Measurements from ENCODE around the gene LSG1.

Gene LSG1

DNA sequence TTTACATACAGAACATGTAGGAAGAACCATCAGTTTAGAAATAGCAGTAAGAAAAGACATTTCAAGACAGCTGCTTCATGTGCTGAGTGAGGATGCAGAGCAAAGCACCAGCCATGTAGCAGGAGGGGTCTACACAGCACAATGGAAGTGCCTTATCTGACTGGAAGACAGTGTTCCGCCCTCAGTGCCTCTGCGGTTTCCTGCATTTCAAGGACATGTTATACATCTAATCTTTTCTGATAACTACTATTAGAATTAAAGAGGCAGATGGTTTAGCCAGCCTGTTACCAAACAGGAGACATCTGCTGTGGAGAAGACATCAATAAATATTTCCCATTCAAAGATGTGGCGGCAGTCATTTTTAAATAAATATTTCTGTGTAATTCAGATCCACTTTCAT is 10.6 kb downstream of the LSG1 start:
- H3K27me3 ChIP-seq (replicated peaks; ENCODE audit: insufficient read depth, low read length), result no peaks in the 10 kb centered on the region
- H3K36me3 ChIP-seq (replicated peaks; ENCODE audit: insufficient read depth, low read length), result peaks cover 22% of the 10 kb centered on the region; the same call in 1 of the 2 replicates
- no peak overlapping the region for H3K9ac ChIP-seq (ENCODE audit: low read length)
- no peak overlapping the region for H3K4me2 ChIP-seq (ENCODE audit: low read depth, low read length)
- H3K79me2 ChIP-seq (ENCODE audit: low read length), result peaks cover 12% of the 10 kb centered on the region; the same call in 1 of the 2 replicates
- no peak overlapping the region for H3K27ac ChIP-seq (ENCODE audit: low read length)
- no peak for TF ChIP-seq EZH2 (optimal IDR thresholded peaks at IDR 0.05; ENCODE audit: low read depth, low read length)
- TF ChIP-seq, protein P1, sequence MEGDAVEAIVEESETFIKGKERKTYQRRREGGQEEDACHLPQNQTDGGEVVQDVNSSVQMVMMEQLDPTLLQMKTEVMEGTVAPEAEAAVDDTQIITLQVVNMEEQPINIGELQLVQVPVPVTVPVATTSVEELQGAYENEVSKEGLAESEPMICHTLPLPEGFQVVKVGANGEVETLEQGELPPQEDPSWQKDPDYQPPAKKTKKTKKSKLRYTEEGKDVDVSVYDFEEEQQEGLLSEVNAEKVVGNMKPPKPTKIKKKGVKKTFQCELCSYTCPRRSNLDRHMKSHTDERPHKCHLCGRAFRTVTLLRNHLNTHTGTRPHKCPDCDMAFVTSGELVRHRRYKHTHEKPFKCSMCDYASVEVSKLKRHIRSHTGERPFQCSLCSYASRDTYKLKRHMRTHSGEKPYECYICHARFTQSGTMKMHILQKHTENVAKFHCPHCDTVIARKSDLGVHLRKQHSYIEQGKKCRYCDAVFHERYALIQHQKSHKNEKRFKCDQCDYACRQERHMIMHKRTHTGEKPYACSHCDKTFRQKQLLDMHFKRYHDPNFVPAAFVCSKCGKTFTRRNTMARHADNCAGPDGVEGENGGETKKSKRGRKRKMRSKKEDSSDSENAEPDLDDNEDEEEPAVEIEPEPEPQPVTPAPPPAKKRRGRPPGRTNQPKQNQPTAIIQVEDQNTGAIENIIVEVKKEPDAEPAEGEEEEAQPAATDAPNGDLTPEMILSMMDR (IDR thresholded peaks at IDR 0.05; ENCODE audit: low read length), result no peak
- no peak for TF ChIP-seq EZH2phosphoT487 (IDR thresholded peaks at IDR 0.05; ENCODE audit: low read length)
- H3K4me3 ChIP-seq (ENCODE audit: low read length), result no peak overlapping the region
- H3F3A ChIP-seq (ENCODE audit: insufficient read depth, low read length), result no peaks in the 10 kb centered on the region
- H4K20me1 ChIP-seq (ENCODE audit: insufficient read depth, low read length), result no peaks in the 10 kb centered on the region
- H3K9me2 ChIP-seq (replicated peaks; ENCODE audit: insufficient read depth, low read length), result no peaks in the 10 kb centered on the region
- no peaks in the 10 kb centered on the region for H3K9me3 ChIP-seq (replicated peaks; ENCODE audit: insufficient read depth, low read length)
- H2AFZ ChIP-seq (ENCODE audit: low read length), result no peak overlapping the region
- DNase-seq, result no peak
- no peaks in the 10 kb centered on the region for H3K4me1 ChIP-seq (ENCODE audit: low read length)

DNA sequence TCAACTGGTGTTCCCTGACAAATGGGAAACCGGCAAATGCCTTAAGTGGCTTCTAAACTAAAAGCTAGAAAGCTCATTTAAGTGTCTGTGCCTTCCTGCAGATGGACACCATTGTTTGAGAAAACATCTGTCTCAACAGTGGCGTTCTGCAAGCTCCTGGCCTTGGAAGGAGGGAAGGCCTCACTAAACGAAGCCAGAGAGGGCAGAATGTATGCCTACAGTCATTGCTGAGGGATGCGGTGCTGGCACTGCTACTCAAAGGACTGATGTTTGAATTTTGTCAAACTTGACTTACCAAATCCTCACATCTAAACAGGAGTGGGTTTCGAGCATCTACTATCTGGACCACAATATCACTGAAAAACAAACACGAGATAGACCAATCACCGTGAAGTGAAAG is 12.2 kb downstream of the LSG1 start:
- peaks cover 12% of the 10 kb centered on the region; the same call in 1 of the 2 replicates for H3K79me2 ChIP-seq (ENCODE audit: low read length)
- H3K27ac ChIP-seq (ENCODE audit: low read length), result no peak overlapping the region
- TF ChIP-seq EZH2 (optimal IDR thresholded peaks at IDR 0.05; ENCODE audit: low read depth, low read length) (no peak), EZH2phosphoT487 (IDR thresholded peaks at IDR 0.05; ENCODE audit: low read length) (no peak)
- TF ChIP-seq, protein P1 (IDR thresholded peaks at IDR 0.05; ENCODE audit: low read length), result no peak
- no peak overlapping the region for H3K4me2 ChIP-seq (ENCODE audit: low read depth, low read length)
- peaks cover 13% of the 10 kb centered on the region; the same call in 1 of the 2 replicates for H3K36me3 ChIP-seq (replicated peaks; ENCODE audit: insufficient read depth, low read length)
- H3K4me1 ChIP-seq (ENCODE audit: low read length), result no peaks in the 10 kb centered on the region
- no peaks in the 10 kb centered on the region for H3K9me2 ChIP-seq (replicated peaks; ENCODE audit: insufficient read depth, low read length)
- no peak for DNase-seq
- no peak overlapping the region for H2AFZ ChIP-seq (ENCODE audit: low read length)
- no peaks in the 10 kb centered on the region for H3K27me3 ChIP-seq (replicated peaks; ENCODE audit: insufficient read depth, low read length)
- no peak overlapping the region for H3K9ac ChIP-seq (ENCODE audit: low read length)
- no peak overlapping the region for H3K4me3 ChIP-seq (ENCODE audit: low read length)
- H3F3A ChIP-seq (ENCODE audit: insufficient read depth, low read length), result no peaks in the 10 kb centered on the region
- no peaks in the 10 kb centered on the region for H3K9me3 ChIP-seq (replicated peaks; ENCODE audit: insufficient read depth, low read length)
- H4K20me1 ChIP-seq (ENCODE audit: insufficient read depth, low read length), result no peaks in the 10 kb centered on the region

DNA sequence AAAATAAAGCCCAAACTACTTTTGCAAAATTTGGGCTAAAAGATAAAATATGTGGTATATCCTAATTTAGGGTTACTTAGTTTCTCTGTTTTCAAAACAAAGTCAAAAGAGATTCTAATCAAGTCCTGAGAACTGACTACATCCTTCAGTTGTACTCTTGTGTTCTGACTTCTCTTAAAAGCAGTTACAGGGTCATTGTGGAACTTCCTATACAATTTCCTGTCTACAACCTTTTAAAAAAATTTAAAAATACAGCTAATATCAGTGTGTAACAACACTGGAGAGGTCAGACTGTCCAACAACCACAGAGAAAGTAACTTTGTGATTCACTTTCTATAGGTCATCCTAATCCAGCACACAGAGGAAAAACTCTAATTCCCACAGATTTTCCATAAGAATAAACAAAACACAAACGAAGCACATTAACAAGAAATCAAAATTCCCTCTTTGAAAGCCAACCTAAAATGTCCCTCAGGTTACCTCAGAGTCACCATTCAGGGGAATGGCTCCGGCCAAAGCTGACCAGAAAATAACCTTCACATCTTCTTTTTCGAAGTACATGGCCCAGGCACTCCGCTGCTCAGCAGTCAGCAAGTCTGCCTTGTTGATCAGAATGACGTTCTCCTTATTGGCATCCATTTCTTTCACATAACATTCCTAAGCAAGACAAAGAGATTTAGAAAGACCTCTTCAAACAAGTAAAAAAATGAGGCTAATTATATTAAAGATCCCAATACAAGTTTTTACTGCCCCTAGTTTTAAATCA is 13.3 kb downstream of the LSG1 start:
- TF ChIP-seq, protein P1 (IDR thresholded peaks at IDR 0.05; ENCODE audit: low read length), result no peak
- TF ChIP-seq EZH2 (optimal IDR thresholded peaks at IDR 0.05; ENCODE audit: low read depth, low read length) (no peak), EZH2phosphoT487 (IDR thresholded peaks at IDR 0.05; ENCODE audit: low read length) (no peak)
- no peak overlapping the region for H3K4me2 ChIP-seq (ENCODE audit: low read depth, low read length)
- peaks cover 13% of the 10 kb centered on the region; the same call in 1 of the 2 replicates for H3K36me3 ChIP-seq (replicated peaks; ENCODE audit: insufficient read depth, low read length)
- no peak for DNase-seq
- no peak overlapping the region for H3K4me3 ChIP-seq (ENCODE audit: low read length)
- H3K79me2 ChIP-seq (ENCODE audit: low read length), result peaks cover 12% of the 10 kb centered on the region; the same call in 1 of the 2 replicates
- H3K27ac ChIP-seq (ENCODE audit: low read length), result no peak overlapping the region
- no peak overlapping the region for H3K9ac ChIP-seq (ENCODE audit: low read length)
- no peaks in the 10 kb centered on the region for H3F3A ChIP-seq (ENCODE audit: insufficient read depth, low read length)
- no peak overlapping the region for H2AFZ ChIP-seq (ENCODE audit: low read length)
- H3K27me3 ChIP-seq (replicated peaks; ENCODE audit: insufficient read depth, low read length), result no peaks in the 10 kb centered on the region
- no peaks in the 10 kb centered on the region for H3K9me2 ChIP-seq (replicated peaks; ENCODE audit: insufficient read depth, low read length)
- no peaks in the 10 kb centered on the region for H3K4me1 ChIP-seq (ENCODE audit: low read length)
- no peaks in the 10 kb centered on the region for H3K9me3 ChIP-seq (replicated peaks; ENCODE audit: insufficient read depth, low read length)
- H4K20me1 ChIP-seq (ENCODE audit: insufficient read depth, low read length), result no peaks in the 10 kb centered on the region

Data from MM.1S (cell line).